Measurements from ENCODE around the gene TTYH2. TPM values are rescaled to one million over a fixed set of nuclear protein-coding genes. Genes with fewer than 3 reads are reported as not detected.
"Not testable (repeated sequence)": the region's sequence is repeated elsewhere in the genome, so short reads cannot be mapped to it uniquely, and the experiment has no call there.

The TTYH2 gene
- total RNA-seq, 2 donors from 2014 or later: 2.4 to 3.3 TPM

- Histone ChIP-seq H3K27ac (no peak overlapping the region), H3K4me1 (ENCODE audit: control insufficient read depth in 1 of 2, low read depth in 2 of 2) (no peaks in the 10 kb centered on the region), H3K36me3 (peaks cover 2% of the 10 kb centered on the region), H3K27me3 (replicated peaks; ENCODE audit: insufficient read depth) (no peaks in the 10 kb centered on the region), H3K4me3 (no peak overlapping the region), H3K9me3 (no peaks in the 10 kb centered on the region)
- ATAC-seq (ENCODE audit: insufficient number of reproducible peaks, low FRiP score, low read depth): no peak
- TF ChIP-seq, protein P1, sequence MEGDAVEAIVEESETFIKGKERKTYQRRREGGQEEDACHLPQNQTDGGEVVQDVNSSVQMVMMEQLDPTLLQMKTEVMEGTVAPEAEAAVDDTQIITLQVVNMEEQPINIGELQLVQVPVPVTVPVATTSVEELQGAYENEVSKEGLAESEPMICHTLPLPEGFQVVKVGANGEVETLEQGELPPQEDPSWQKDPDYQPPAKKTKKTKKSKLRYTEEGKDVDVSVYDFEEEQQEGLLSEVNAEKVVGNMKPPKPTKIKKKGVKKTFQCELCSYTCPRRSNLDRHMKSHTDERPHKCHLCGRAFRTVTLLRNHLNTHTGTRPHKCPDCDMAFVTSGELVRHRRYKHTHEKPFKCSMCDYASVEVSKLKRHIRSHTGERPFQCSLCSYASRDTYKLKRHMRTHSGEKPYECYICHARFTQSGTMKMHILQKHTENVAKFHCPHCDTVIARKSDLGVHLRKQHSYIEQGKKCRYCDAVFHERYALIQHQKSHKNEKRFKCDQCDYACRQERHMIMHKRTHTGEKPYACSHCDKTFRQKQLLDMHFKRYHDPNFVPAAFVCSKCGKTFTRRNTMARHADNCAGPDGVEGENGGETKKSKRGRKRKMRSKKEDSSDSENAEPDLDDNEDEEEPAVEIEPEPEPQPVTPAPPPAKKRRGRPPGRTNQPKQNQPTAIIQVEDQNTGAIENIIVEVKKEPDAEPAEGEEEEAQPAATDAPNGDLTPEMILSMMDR (IDR thresholded peaks at IDR 0.05): no peak
- no peak for DNase-seq (ENCODE audit: low spot score)
Measured at GRCh38 chr17:74260525-74260850, 47.1 kb downstream of the TTYH2 start.

GRCh38 chr17:74262601-74263000, 49.2 kb downstream of the TTYH2 start:
- H3K4me1 ChIP-seq (ENCODE audit: control insufficient read depth in 1 of 2, low read depth in 2 of 2): no peaks in the 10 kb centered on the region
- no peak overlapping the region for H3K4me3 ChIP-seq
- H3K27ac ChIP-seq: no peak overlapping the region
- TF ChIP-seq, protein P1 (IDR thresholded peaks at IDR 0.05): no peak
- H3K36me3 ChIP-seq: peaks cover 2% of the 10 kb centered on the region
- DNase-seq (ENCODE audit: low spot score) (no peak), ATAC-seq (ENCODE audit: insufficient number of reproducible peaks, low FRiP score, low read depth) (no peak)
- no peaks in the 10 kb centered on the region for H3K27me3 ChIP-seq (replicated peaks; ENCODE audit: insufficient read depth)
- H3K9me3 ChIP-seq: no peaks in the 10 kb centered on the region

DNA sequence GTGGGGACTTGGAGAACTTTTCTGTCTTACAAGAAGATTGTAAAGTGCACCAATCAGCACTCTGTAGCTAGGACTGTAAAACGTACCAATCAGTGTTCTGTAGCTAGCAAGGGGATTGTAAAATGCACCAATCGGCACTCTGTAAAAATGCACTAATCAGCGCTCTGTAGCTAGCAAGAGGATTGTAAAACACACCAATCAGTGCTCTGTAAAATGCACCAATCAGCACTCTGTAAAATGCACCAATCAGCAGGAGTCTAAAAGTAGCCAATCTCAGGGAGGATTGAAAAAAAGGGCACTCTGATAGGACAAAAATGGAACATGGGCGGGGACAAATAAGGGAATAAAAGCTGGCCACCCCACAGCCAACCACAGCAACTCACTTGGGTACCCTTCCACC, 53.7 kb downstream of the TTYH2 start:
- not testable (repeated sequence) for ATAC-seq (ENCODE audit: insufficient number of reproducible peaks, low FRiP score, low read depth); H3K4me3 ChIP-seq; H3K27ac ChIP-seq; H3K36me3 ChIP-seq; H3K27me3 ChIP-seq (replicated peaks; ENCODE audit: insufficient read depth); H3K4me1 ChIP-seq (ENCODE audit: control insufficient read depth in 1 of 2, low read depth in 2 of 2); H3K9me3 ChIP-seq; DNase-seq (ENCODE audit: low spot score)

GRCh38 chr17:74267579-74267978, 54.2 kb downstream of the TTYH2 start:
- ATAC-seq (ENCODE audit: insufficient number of reproducible peaks, low FRiP score, low read depth) (no peak), DNase-seq (ENCODE audit: low spot score) (no peak)
- Histone ChIP-seq H3K4me1 (ENCODE audit: control insufficient read depth in 1 of 2, low read depth in 2 of 2) (no peaks in the 10 kb centered on the region), H3K4me3 (no peak overlapping the region), H3K27ac (no peak overlapping the region), H3K27me3 (replicated peaks; ENCODE audit: insufficient read depth) (no peaks in the 10 kb centered on the region), H3K9me3 (no peaks in the 10 kb centered on the region), H3K36me3 (no peaks in the 10 kb centered on the region)
- TF ChIP-seq, protein P1 (IDR thresholded peaks at IDR 0.05): no peak

GRCh38 chr17:74267987-74268499, 54.7 kb downstream of the TTYH2 start:
- Histone ChIP-seq H3K27ac (no peak overlapping the region), H3K27me3 (replicated peaks; ENCODE audit: insufficient read depth) (no peaks in the 10 kb centered on the region), H3K4me3 (no peak overlapping the region), H3K36me3 (no peaks in the 10 kb centered on the region), H3K4me1 (ENCODE audit: control insufficient read depth in 1 of 2, low read depth in 2 of 2) (no peaks in the 10 kb centered on the region), H3K9me3 (no peaks in the 10 kb centered on the region)
- ATAC-seq (ENCODE audit: insufficient number of reproducible peaks, low FRiP score, low read depth) (no peak), DNase-seq (ENCODE audit: low spot score) (no peak)
- TF ChIP-seq, protein P1 (IDR thresholded peaks at IDR 0.05): no peak

- no peaks in the 10 kb centered on the region for H3K36me3 ChIP-seq
- DNase-seq (ENCODE audit: low spot score) (no peak), ATAC-seq (ENCODE audit: insufficient number of reproducible peaks, low FRiP score, low read depth) (no peak)
- no peak overlapping the region for H3K27ac ChIP-seq
- TF ChIP-seq, protein P1 (IDR thresholded peaks at IDR 0.05): no peak
- H3K4me3 ChIP-seq: no peak overlapping the region
- H3K27me3 ChIP-seq (replicated peaks; ENCODE audit: insufficient read depth): no peaks in the 10 kb centered on the region
- H3K4me1 ChIP-seq (ENCODE audit: control insufficient read depth in 1 of 2, low read depth in 2 of 2): no peaks in the 10 kb centered on the region
- no peaks in the 10 kb centered on the region for H3K9me3 ChIP-seq
Measured at GRCh38 chr17:74268558-74268957, 55.2 kb downstream of the TTYH2 start.
